ENCODE data around the gene ZNF583.

The ZNF583 gene

GRCh38 chr19:56476093-56476492, 72.0 kb downstream of the ZNF583 start:
- no peak for DNase-seq
